HEK293T (cell line): ENCODE results near the gene ALAS2.

ENCODE experiments used
- FOXM1 ChIP-seq: fragments of 450-650 bp; IDR thresholded peaks from 2 replicates; pipeline ENCODE4 v1.6.1; 2017; ENCODE audit warnings: mild to moderate bottlenecking, borderline replicate concordance
- NFRKB ChIP-seq: fragments of 450-650 bp; IDR thresholded peaks from 2 replicates; pipeline ENCODE4 v1.6.1; 2016; ENCODE audit warnings: mild to moderate bottlenecking, moderate library complexity
- SP1 ChIP-seq: fragments of 450-650 bp; IDR thresholded peaks from 2 replicates; pipeline ENCODE4 v1.6.1; 2017
- SUZ12 ChIP-seq: fragments of 450-650 bp; IDR thresholded peaks from 2 replicates; pipeline ENCODE4 v1.6.1; 2016; ENCODE audit warnings: mild to moderate bottlenecking
- TF ChIP-seq, protein P1 (sequence below): fragments of 450-650 bp; IDR thresholded peaks from 2 replicates; pipeline ENCODE4 v1.6.1; 2016

DNA sequence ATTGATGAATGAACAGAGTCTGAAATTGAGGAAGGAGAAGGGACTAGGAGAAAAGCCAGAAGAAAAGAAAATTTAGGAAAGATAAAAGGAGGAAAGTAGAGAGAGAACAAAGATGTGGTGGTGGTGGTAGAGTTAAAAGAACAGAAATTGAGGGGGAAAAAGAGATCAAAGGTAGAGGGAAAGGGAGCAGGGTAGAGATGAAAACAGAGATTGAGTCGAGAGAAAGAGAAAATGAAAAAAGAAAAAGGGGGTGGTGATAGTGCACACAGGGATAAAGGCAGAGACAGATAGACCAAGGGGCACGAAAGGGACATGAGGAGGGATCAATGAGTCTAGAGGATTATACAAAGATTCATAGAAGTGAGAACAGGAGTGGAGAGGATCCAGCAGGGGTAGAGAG is 3.9 kb downstream of the ALAS2 start:
- TF ChIP-seq FOXM1 (no peak), SP1 (no peak), NFRKB (no peak), SUZ12 (no peak)
- TF ChIP-seq, protein P1, sequence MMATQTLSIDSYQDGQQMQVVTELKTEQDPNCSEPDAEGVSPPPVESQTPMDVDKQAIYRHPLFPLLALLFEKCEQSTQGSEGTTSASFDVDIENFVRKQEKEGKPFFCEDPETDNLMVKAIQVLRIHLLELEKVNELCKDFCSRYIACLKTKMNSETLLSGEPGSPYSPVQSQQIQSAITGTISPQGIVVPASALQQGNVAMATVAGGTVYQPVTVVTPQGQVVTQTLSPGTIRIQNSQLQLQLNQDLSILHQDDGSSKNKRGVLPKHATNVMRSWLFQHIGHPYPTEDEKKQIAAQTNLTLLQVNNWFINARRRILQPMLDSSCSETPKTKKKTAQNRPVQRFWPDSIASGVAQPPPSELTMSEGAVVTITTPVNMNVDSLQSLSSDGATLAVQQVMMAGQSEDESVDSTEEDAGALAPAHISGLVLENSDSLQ, result no peak
